HS-27A (cell line): Measurements from ENCODE around the gene FAM229B.
A peak's percentile ranks its signal among the peaks of the same experiment; 100 is the strongest.
"Not testable (repeated sequence)": the region's sequence is repeated elsewhere in the genome, so short reads cannot be mapped to it uniquely, and the experiment has no call there.

Source experiments
- DNase-seq: peaks from one replicate; pipeline ENCODE4 v3.0.0-alpha.2; 2012; ENCODE audit warnings: low read depth, missing footprints

The FAM229B gene

GRCh38 chr6:112065426-112065986 is 21.9 kb upstream of the FAM229B start:
- DNase-seq: no peak

GRCh38 chr6:112066606-112067005 is 20.8 kb upstream of the FAM229B start:
- DNase-seq: no peak

- DNase-seq: no peak
These were observed 5.8 kb upstream of the FAM229B start for GRCh38 chr6:112081569-112081968.

- no peak for DNase-seq
These were observed 1.9 kb upstream of the FAM229B start for GRCh38 chr6:112085286-112086065.

- DNase-seq: peak; percentile 39
These were observed 651 bp upstream of the FAM229B start for GRCh38 chr6:112086744-112087135.

GRCh38 chr6:112087916-112088315 is 525 bp downstream of the FAM229B start:
- DNase-seq: peak; percentile 2

- DNase-seq: no peak
These were observed 9.5 kb downstream of the FAM229B start for GRCh38 chr6:112096901-112097300.

- no peak for DNase-seq
These were observed 13.2 kb downstream of the FAM229B start for GRCh38 chr6:112100561-112100960.

GRCh38 chr6:112106026-112106425 is 18.6 kb downstream of the FAM229B start:
- not testable (repeated sequence) for DNase-seq

GRCh38 chr6:112106562-112106961 is 19.2 kb downstream of the FAM229B start:
- no peak for DNase-seq

GRCh38 chr6:112109262-112109661 is 21.9 kb downstream of the FAM229B start:
- no peak for DNase-seq

GRCh38 chr6:112113431-112113830 is 26.0 kb downstream of the FAM229B start:
- DNase-seq: no peak

GRCh38 chr6:112113918-112114317 is 26.5 kb downstream of the FAM229B start:
- no peak for DNase-seq

- no peak for DNase-seq
These were observed 27.3 kb downstream of the FAM229B start for GRCh38 chr6:112114577-112115223.

GRCh38 chr6:112116221-112116620 is 28.8 kb downstream of the FAM229B start:
- no peak for DNase-seq

GRCh38 chr6:112117554-112117953 is 30.2 kb downstream of the FAM229B start:
- DNase-seq: no peak

GRCh38 chr6:112118034-112118433 is 30.6 kb downstream of the FAM229B start:
- no peak for DNase-seq

GRCh38 chr6:112122756-112123155 is 35.4 kb downstream of the FAM229B start:
- DNase-seq: no peak

GRCh38 chr6:112123982-112124381 is 36.6 kb downstream of the FAM229B start:
- no peak for DNase-seq

GRCh38 chr6:112128208-112128607 is 40.8 kb downstream of the FAM229B start:
- DNase-seq: no peak

GRCh38 chr6:112130878-112131277 is 43.5 kb downstream of the FAM229B start:
- no peak for DNase-seq

- DNase-seq: no peak
These were observed 51.7 kb downstream of the FAM229B start for GRCh38 chr6:112139052-112139451.

GRCh38 chr6:112141707-112142106 is 54.3 kb downstream of the FAM229B start:
- no peak for DNase-seq
